ENCODE results near the gene WDR4.
A peak's percentile ranks its signal among the peaks of the same experiment; 100 is the strongest.
"Not testable (repeated sequence)": the region's sequence is repeated elsewhere in the genome, so short reads cannot be mapped to it uniquely, and the experiment has no call there.

The WDR4 gene

GRCh38 chr21:42834726-42835191 is 44.6 kb downstream of the WDR4 start:
- DNase-seq (ENCODE audit: low read depth) = no peak
- TF ChIP-seq MAX (IDR thresholded peaks at IDR 0.05; ENCODE audit: low read depth, low read length) (no peak), MYC (IDR thresholded peaks at IDR 0.05; ENCODE audit: low read depth, low read length) (no peak), POLR2A (IDR thresholded peaks at IDR 0.05; ENCODE audit: extremely low read depth, insufficient read length) (no peak)
- TF ChIP-seq, protein P1, sequence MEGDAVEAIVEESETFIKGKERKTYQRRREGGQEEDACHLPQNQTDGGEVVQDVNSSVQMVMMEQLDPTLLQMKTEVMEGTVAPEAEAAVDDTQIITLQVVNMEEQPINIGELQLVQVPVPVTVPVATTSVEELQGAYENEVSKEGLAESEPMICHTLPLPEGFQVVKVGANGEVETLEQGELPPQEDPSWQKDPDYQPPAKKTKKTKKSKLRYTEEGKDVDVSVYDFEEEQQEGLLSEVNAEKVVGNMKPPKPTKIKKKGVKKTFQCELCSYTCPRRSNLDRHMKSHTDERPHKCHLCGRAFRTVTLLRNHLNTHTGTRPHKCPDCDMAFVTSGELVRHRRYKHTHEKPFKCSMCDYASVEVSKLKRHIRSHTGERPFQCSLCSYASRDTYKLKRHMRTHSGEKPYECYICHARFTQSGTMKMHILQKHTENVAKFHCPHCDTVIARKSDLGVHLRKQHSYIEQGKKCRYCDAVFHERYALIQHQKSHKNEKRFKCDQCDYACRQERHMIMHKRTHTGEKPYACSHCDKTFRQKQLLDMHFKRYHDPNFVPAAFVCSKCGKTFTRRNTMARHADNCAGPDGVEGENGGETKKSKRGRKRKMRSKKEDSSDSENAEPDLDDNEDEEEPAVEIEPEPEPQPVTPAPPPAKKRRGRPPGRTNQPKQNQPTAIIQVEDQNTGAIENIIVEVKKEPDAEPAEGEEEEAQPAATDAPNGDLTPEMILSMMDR (IDR thresholded peaks at IDR 0.05; ENCODE audit: low read depth, low read length) = no peak
- H3K4me3 ChIP-seq (ENCODE audit: low read depth, low read length) = no peak overlapping the region

DNA sequence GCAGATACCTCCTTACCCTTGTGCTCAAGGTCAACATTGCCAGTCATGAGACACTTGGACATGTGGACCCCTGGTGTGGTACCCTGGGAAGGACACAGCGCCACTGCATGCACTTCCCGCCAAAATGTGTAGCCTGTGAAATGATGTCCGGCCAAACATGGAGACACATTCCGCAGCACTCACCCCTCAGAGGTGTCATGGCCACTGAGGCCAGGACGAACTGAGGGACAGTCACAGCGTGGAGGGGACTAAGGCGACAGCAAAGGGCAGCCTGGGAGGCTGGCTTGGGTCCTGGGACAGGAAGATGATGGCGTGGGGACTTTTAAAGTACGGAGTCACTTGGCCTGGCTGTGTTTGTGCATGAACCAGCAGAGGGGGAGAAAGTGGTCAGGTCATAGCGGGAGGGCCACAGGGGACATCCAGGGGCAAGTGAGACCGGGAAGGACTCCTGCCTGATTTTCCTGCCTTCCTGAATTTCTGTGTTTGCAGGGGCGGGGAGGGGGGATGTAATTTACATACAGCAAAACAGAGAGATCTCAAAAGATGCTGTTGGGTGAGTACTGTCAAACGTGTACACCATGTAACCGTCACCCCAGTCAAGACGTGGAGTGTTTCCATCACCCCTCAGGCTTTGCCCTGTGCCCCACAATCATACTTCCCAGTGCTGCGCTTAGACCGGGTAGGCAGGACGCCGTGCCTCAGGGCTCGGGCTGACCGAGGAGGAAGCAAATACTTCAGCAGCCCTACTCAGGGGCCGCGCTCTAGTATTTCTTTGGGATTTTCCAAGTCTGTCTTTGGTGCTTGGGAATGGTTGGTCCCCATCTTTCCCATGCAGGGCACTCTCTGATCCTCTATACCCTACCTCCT is 45.2 kb downstream of the WDR4 start:
- no peak for DNase-seq (ENCODE audit: low read depth)
- no peak overlapping the region for H3K4me3 ChIP-seq (ENCODE audit: low read depth, low read length)
- no peak for TF ChIP-seq MYC (IDR thresholded peaks at IDR 0.05; ENCODE audit: low read depth, low read length)
- TF ChIP-seq POLR2A (IDR thresholded peaks at IDR 0.05; ENCODE audit: extremely low read depth, insufficient read length) = no peak
- TF ChIP-seq MAX (IDR thresholded peaks at IDR 0.05; ENCODE audit: low read depth, low read length) = no peak
- TF ChIP-seq, protein P1 (IDR thresholded peaks at IDR 0.05; ENCODE audit: low read depth, low read length) = no peak

DNA sequence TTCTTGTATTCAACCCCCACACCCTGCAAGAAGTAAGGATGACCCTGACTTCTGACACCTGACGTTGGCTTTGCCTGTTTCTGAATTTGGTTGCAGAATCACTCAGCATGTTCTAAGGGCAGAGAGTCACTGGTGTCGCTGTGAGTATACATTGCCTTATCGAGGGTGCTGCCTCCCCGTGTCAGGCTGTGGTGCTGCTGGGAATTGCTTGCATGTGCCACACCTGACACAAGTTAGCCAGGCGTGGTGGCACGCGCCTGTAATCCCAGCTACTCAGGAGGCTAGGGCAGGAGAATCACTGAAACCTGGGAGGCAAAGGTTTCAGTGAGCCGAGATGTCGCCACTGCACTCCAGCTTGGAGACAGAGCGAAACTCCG is 45.9 kb downstream of the WDR4 start:
- DNase-seq (ENCODE audit: low read depth) = peak; percentile 75
- TF ChIP-seq POLR2A (IDR thresholded peaks at IDR 0.05; ENCODE audit: extremely low read depth, insufficient read length) = no peak
- peak; percentile 50; the same call in 1 of the 2 replicates for TF ChIP-seq MYC (IDR thresholded peaks at IDR 0.05; ENCODE audit: low read depth, low read length)
- TF ChIP-seq MAX (IDR thresholded peaks at IDR 0.05; ENCODE audit: low read depth, low read length) = peak; percentile 51
- TF ChIP-seq, protein P1 (IDR thresholded peaks at IDR 0.05; ENCODE audit: low read depth, low read length) = peak; percentile 47
- H3K4me3 ChIP-seq (ENCODE audit: low read depth, low read length) = no peak overlapping the region

GRCh38 chr21:42832321-42832630 is 47.1 kb downstream of the WDR4 start:
- DNase-seq (ENCODE audit: low read depth); H3K4me3 ChIP-seq (ENCODE audit: low read depth, low read length): not testable (repeated sequence)

GRCh38 chr21:42830456-42831455 is 48.6 kb downstream of the WDR4 start:
- TF ChIP-seq, protein P1 (IDR thresholded peaks at IDR 0.05; ENCODE audit: low read depth, low read length) = peak; percentile 28
- no peak for TF ChIP-seq MAX (IDR thresholded peaks at IDR 0.05; ENCODE audit: low read depth, low read length)
- TF ChIP-seq MYC (IDR thresholded peaks at IDR 0.05; ENCODE audit: low read depth, low read length) = no peak
- H3K4me3 ChIP-seq (ENCODE audit: low read depth, low read length) = no peak overlapping the region
- DNase-seq (ENCODE audit: low read depth) = peak; percentile 46

DNA sequence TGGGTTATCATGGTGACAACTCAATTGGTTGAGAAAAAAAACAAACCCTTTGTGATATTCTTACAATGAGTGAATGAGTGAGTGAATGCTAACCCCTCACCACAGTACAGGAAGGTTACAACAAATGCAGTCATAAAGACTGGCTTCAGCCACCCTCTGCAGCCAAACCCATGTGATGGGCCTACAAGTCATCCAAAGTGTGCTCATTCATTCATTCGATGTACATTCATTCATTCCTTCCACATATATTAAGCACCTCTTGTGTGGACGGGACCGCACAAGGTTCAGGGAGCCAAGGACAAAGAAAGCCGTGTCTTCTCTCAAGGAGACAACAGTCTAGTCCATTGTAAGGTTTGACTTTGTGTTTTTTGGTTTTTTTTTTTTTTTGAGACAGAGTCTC is 49.4 kb downstream of the WDR4 start:
- H3K4me3 ChIP-seq (ENCODE audit: low read depth, low read length) = no peak overlapping the region
- TF ChIP-seq, protein P1 (IDR thresholded peaks at IDR 0.05; ENCODE audit: low read depth, low read length) = no peak
- DNase-seq (ENCODE audit: low read depth) = no peak
